Adrenal gland (tissue), 5 donors: ENCODE measurements around the gene MOB3B.

Experiments
- CTCF ChIP-seq, 6 experiments: fragments of 450-650 bp in 4 of 6; fragments of 200-600 bp in 2 of 6; sonication (generic) in 1 of 6; IDR thresholded peaks; 1 replicate in 5 of 6; 2 replicates in 1 of 6; pipeline versions ENCODE4 v1.5.1 to v1.8.0; 2016 to 2021; ENCODE audit warnings: antibody characterized with exemption in 6 of 6, mild to moderate bottlenecking in 2 of 6, moderate library complexity in 1 of 6
- POLR2A ChIP-seq, 2 donors: fragments of 450-650 bp; IDR thresholded peaks; one replicate each; pipeline ENCODE4 v1.6.1; 2017; ENCODE audit warnings: antibody characterized with exemption in 2 of 2, mild to moderate bottlenecking in 2 of 2, moderate library complexity in 1 of 2
- donor health status: DM: no; HTN: no; CAD: no.

GRCh38 chr9:27542508-27542907, 12.9 kb upstream of the MOB3B start:
- no peak for TF ChIP-seq POLR2A (IDR thresholded peaks at IDR 0.05)
- no peak for TF ChIP-seq CTCF (IDR thresholded peaks at IDR 0.05)
